K562 (cell line): ENCODE results near the gene NAGPA. TPM values are rescaled to one million over a fixed set of nuclear protein-coding genes. Genes with fewer than 3 reads are reported as not detected.

Source experiments
- ATAC-seq: fragments of 200-7000 bp; cut with Tn5 transposase; 3 replicates; pipeline ENCODE4 v1.9.1; 2020; ENCODE audit warnings: moderate library complexity
- BruUV-seq: library from RNA; stranded (reverse); fragments of 400-500 nt; replicated peaks from 2 replicates; lab custom pipeline; 2021; lab: Mats Ljungman, UMichigan
- CTCF ChIA-PET: fragments of 300-600 bp; formaldehyde crosslinking; extraction: SDS; loops from one replicate; lab custom pipeline; 2021; ENCODE audit warnings: low intra/inter-chr PET ratio; lab: Yijun Ruan, JAX
- POLR2A ChIA-PET: fragments of 300-600, 350-650 bp; sonication (Branson Sonifier 250); formaldehyde crosslinking; extraction: SDS; loops from one replicate; lab custom pipeline; 2021; ENCODE audit warnings: antibody characterized with exemption, inconsistent platforms; lab: Yijun Ruan, JAX
- DNase-seq, 4 experiments: peaks; one replicate each; pipeline versions ENCODE4 v3.0.0 to v3.0.0-alpha.2; 2011 to 2018; ENCODE audit warnings: low spot score in 3 of 4, mixed read lengths in 3 of 4; ENCODE audit errors: extremely low read depth in 1 of 4
- FAIRE-seq: peaks from 2 replicates; lab custom pipeline; 2011; peaks lifted over from hg19 to GRCh38; lab: Jason Lieb, UNC
- H2AFZ ChIP-seq: 2 replicates; pipeline ENCODE4 v1.6.0; 2011; ENCODE audit warnings: low read depth, low read length, control low read depth, inconsistent platforms
- H3K27ac ChIP-seq: fragments of 200-600 bp; 3 replicates; pipeline ENCODE4 v1.8.0; 2011; ENCODE audit warnings: low read depth, mild to moderate bottlenecking, control low read depth, inconsistent platforms, low read length, moderate library complexity, mixed read lengths; ENCODE audit errors: extremely low read depth
- H3K27me3 ChIP-seq, 2 experiments: fragments of 300-600 bp in 1 of 2; 2 replicates in 1 of 2; 3 replicates in 1 of 2; pipeline versions ENCODE4 v1.6.0 to v1.8.0; 2011; ENCODE audit warnings: inconsistent platforms in 2 of 2, low read length in 2 of 2, mild to moderate bottlenecking in 1 of 2, mixed read lengths in 1 of 2, moderate library complexity in 1 of 2; ENCODE audit not compliant: control insufficient read depth in 2 of 2, insufficient read depth in 2 of 2
- H3K36me3 ChIP-seq: fragments of 300-600 bp; 3 replicates; pipeline ENCODE4 v1.8.0; 2011; ENCODE audit warnings: mild to moderate bottlenecking, low read length, inconsistent platforms; ENCODE audit not compliant: control insufficient read depth, insufficient read depth
- H3K4me1 ChIP-seq, 2 experiments: fragments of 200-600 bp in 1 of 2; replicated peaks in 1 of 2; 2 replicates in 1 of 2; 3 replicates in 1 of 2; pipeline versions ENCODE4 v1.5.1 to v1.8.0; 2011; ENCODE audit warnings: inconsistent platforms in 2 of 2, low read length in 2 of 2, mild to moderate bottlenecking in 1 of 2, mixed read lengths in 1 of 2, moderate library complexity in 1 of 2; ENCODE audit not compliant: control insufficient read depth in 2 of 2, insufficient read depth in 2 of 2
- H3K4me2 ChIP-seq: 2 replicates; pipeline ENCODE4 v1.6.1; 2011; ENCODE audit warnings: low read length, control low read depth, inconsistent platforms, mixed read lengths; ENCODE audit not compliant: insufficient read depth
- H3K4me3 ChIP-seq: fragments of 200-600 bp; sonication (generic), shearing (Covaris generic); 2 replicates; pipeline ENCODE4 v1.5.1; 2016; ENCODE audit warnings: control low read depth, inconsistent platforms
- H3K79me2 ChIP-seq: fragments of 200-600 bp; 3 replicates; pipeline ENCODE4 v1.8.0; 2011; ENCODE audit warnings: low read length, inconsistent platforms; ENCODE audit not compliant: control insufficient read depth, insufficient read depth
- H3K9ac ChIP-seq, 2 experiments: 2 replicates each; pipeline versions ENCODE4 v1.6.0 to v1.6.1; 2011; ENCODE audit warnings: low read depth in 2 of 2, low read length in 2 of 2, control low read depth in 1 of 2, inconsistent platforms in 1 of 2, mild to moderate bottlenecking in 1 of 2, mixed read lengths in 1 of 2; ENCODE audit not compliant: insufficient read depth in 1 of 2
- H3K9me1 ChIP-seq: one replicate; pipeline ENCODE4 v1.6.0; 2011; ENCODE audit warnings: inconsistent platforms, mild to moderate bottlenecking, low read length, moderate library complexity; ENCODE audit not compliant: control insufficient read depth, insufficient read depth
- H3K9me3 ChIP-seq: replicated peaks from 2 replicates; pipeline ENCODE4 v1.5.1; 2011; ENCODE audit warnings: low read depth, low read length, inconsistent platforms; ENCODE audit not compliant: control insufficient read depth, insufficient read depth
- H4K20me1 ChIP-seq: replicated peaks from 2 replicates; pipeline ENCODE4 v1.6.1; 2011; ENCODE audit warnings: low read length, inconsistent platforms, mixed read lengths; ENCODE audit not compliant: control insufficient read depth, insufficient read depth
- NR2F6 ChIP-seq: fragments of 450-650 bp; formaldehyde crosslinking; IDR thresholded peaks from 2 replicates; pipeline ENCODE4 v1.4.0; 2020; ENCODE audit warnings: mild to moderate bottlenecking
- RBM25 ChIP-seq: fragments of 200-400 bp; formaldehyde crosslinking; IDR thresholded peaks from 2 replicates; pipeline ENCODE4 v1.6.1; 2018; ENCODE audit warnings: low read length, low read depth, moderate library complexity; ENCODE audit not compliant: severe bottlenecking
- ZC3H4 ChIP-seq: sonication (generic); formaldehyde crosslinking; IDR thresholded peaks from 2 replicates; pipeline ENCODE4 v1.9.0; 2021; ENCODE audit warnings: missing genetic modification reagents, borderline replicate concordance
- ZFP36 ChIP-seq: fragments of 150-350 bp; IDR thresholded peaks from 2 replicates; pipeline ENCODE4 v1.6.1; 2018; ENCODE audit warnings: low read length, low read depth; ENCODE audit not compliant: partially characterized antibody
- ZNF143 ChIP-seq: sonication (generic); formaldehyde crosslinking; IDR thresholded peaks from 2 replicates; pipeline ENCODE4 v1.9.0; 2022; ENCODE audit warnings: mild to moderate bottlenecking, missing genetic modification reagents
- ZNF717 ChIP-seq: fragments of 250-450 bp; sonication (Bioruptor Pico); IDR thresholded peaks from 2 replicates; pipeline ENCODE4 v1.5.0; 2021
- WGBS: fragments of 100-300 bp; shearing (Covaris generic); methylation state at CpG from one replicate; pipeline ENCODE4 v1.1.6; 2016; ENCODE audit warnings: low coverage, mixed read lengths; ENCODE audit not compliant: insufficient coverage; ENCODE audit errors: missing lambda C conversion rate; 5-methylcytosine and 5-hydroxymethylcytosine counted together
- in situ Hi-C: fragments of 300-500 bp; cut with MboI; formaldehyde crosslinking; loops from 4 replicates; pipeline ENCODE4 v1.15.0; 2018; ENCODE audit warnings: inconsistent platforms, mixed read lengths
- intact Hi-C: fragments of 100-400 bp; cut with micrococcal nuclease; formaldehyde crosslinking; loops from 2 replicates; pipeline ENCODE4 v1.14.2; 2022
- polyA plus RNA-seq, 8 experiments: library from polyadenylated mRNA; depleted of rRNA in 4 of 8; stranded (reverse) in 5 of 8; unstranded in 3 of 8; fragments of >200 nt; fragmentation: Nextera tagmentation in 2 of 8; fragmentation: Illumina TruSeq in 1 of 8; extraction: Ambion mirVana in 2 of 8; extraction: Trizol in 1 of 8; gene quantifications; 2 replicates each; pipeline versions ENCODE4 v1.2.1 to v1.2.3, GENCODE V29; 2011 to 2014; ENCODE audit warnings: inconsistent platforms in 1 of 8, missing spikeins in 1 of 8
- total RNA-seq, 7 experiments: library from RNA; depleted of rRNA in 6 of 7; stranded (reverse); fragments of >200 nt in 6 of 7; fragmentation: Illumina TruSeq in 2 of 7; extraction: Trizol in 2 of 7; gene quantifications; 2 replicates each; pipeline versions ENCODE4 v1.2.1 to v1.2.3, GENCODE V29; 2011 to 2021; ENCODE audit warnings: low replicate concordance in 1 of 7
- TF ChIP-seq, protein P1 (sequence below): fragments of 250-450 bp; sonication (Bioruptor Pico); IDR thresholded peaks from 2 replicates; pipeline ENCODE4 v1.8.0; 2022; ENCODE audit warnings: inconsistent platforms, mild to moderate bottlenecking, moderate library complexity, borderline replicate concordance
- TF ChIP-seq, protein P2 (sequence below): sonication (generic); formaldehyde crosslinking; IDR thresholded peaks from 2 replicates; pipeline ENCODE4 v1.8.1; 2023; ENCODE audit warnings: mild to moderate bottlenecking, missing genetic modification reagents
- TF ChIP-seq, protein P3 (sequence below): sonication (generic); formaldehyde crosslinking; IDR thresholded peaks from 2 replicates; pipeline ENCODE4 v1.5.0; 2020; ENCODE audit warnings: missing genetic modification reagents

Gene NAGPA
- total and polyA plus RNA-seq, 9 of the 15 experiments (the other 6 are each of a cell fraction or from before 2014, with no cell fraction given) = 0.15 to 12.7 (median 4.6) TPM

DNA sequence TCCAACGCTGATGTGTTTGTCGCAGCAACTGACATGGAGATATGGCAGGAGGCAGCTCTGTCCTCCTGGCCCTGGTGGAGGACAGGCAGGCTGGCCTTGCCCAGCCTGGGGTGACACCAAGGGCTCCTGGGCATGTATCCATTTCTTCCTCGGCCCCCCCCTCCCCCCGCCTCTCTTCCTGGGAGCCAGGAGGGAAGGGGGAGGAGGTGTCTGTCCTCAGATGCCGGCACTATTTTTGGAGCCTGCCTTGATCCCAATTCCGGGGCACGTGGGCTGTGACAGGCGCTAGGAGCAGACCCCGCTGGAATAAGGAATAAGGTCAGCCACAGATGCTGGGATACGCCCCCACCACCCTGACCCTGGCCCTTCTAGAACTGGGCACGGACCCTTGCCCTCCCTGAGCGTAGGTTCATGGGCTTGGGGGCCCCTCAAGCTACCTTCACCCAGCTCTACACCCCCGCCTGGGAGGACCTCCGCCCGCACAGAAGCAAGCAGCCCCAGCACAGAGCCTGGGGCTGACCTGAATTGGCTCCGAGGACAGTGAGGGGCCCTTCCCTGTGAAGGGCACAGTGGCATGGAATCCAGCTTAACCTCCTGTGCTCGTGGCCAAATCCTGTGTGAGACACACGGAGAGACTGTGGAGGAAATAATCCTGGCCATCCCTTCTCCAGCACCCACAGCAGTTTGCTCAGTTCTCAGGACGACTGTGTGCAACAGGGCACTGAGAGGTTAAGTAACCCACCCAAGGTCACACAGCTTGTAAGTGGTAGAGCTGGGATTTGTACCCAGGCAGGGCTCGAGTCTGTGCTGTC, 51.5 kb downstream of the NAGPA start:
- no peak for FAIRE-seq
- H2AFZ ChIP-seq = no peak overlapping the region

More for the DNA sequence above, 51.5 kb downstream of the NAGPA start:
- no peak for DNase-seq
- in situ Hi-C loops (no loop called here), intact Hi-C loops (no loop called here)
- 6% methylated on average over 13 of the region's 20 CpGs for WGBS
- POLR2A ChIA-PET = interaction anchor here (1.2 kb wide), 1 partner anchor 11 kb away, joined by 3 read pairs; no protein-coding TSS in a partner anchor
- no peaks in the 10 kb centered on the region for H3K9me3 ChIP-seq
- no peak overlapping the region for H3K4me2 ChIP-seq
- no peaks in the 10 kb centered on the region for H3K36me3 ChIP-seq
- no peaks in the 10 kb centered on the region for H3K79me2 ChIP-seq
- H4K20me1 ChIP-seq = 0 out of 2 replicates have a peak, but pooled peaks cover 7% of the 10 kb centered on the region
- peak overlapping the region in 1 of 2 experiments; percentile 12; a peak in 1 of 4 replicates for H3K9ac ChIP-seq
- no TSS peak for BruUV-seq
- no peak overlapping the region for H3K27ac ChIP-seq
- TF ChIP-seq NR2F6 (CRISPR knock-in tag) (no peak), RBM25 (peak; percentile 47), ZNF717 (CRISPR knock-in tag) (no peak), ZNF143 (CRISPR knock-in tag) (no peak), ZC3H4 (CRISPR knock-in tag) (no peak), ZFP36 (peak; percentile 69)
- TF ChIP-seq, protein P1, sequence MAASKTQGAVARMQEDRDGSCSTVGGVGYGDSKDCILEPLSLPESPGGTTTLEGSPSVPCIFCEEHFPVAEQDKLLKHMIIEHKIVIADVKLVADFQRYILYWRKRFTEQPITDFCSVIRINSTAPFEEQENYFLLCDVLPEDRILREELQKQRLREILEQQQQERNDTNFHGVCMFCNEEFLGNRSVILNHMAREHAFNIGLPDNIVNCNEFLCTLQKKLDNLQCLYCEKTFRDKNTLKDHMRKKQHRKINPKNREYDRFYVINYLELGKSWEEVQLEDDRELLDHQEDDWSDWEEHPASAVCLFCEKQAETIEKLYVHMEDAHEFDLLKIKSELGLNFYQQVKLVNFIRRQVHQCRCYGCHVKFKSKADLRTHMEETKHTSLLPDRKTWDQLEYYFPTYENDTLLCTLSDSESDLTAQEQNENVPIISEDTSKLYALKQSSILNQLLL (CRISPR knock-in tag) = no peak
- TF ChIP-seq, protein P2, sequence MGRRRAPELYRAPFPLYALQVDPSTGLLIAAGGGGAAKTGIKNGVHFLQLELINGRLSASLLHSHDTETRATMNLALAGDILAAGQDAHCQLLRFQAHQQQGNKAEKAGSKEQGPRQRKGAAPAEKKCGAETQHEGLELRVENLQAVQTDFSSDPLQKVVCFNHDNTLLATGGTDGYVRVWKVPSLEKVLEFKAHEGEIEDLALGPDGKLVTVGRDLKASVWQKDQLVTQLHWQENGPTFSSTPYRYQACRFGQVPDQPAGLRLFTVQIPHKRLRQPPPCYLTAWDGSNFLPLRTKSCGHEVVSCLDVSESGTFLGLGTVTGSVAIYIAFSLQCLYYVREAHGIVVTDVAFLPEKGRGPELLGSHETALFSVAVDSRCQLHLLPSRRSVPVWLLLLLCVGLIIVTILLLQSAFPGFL (CRISPR knock-in tag) = no peak
- TF ChIP-seq, protein P3, sequence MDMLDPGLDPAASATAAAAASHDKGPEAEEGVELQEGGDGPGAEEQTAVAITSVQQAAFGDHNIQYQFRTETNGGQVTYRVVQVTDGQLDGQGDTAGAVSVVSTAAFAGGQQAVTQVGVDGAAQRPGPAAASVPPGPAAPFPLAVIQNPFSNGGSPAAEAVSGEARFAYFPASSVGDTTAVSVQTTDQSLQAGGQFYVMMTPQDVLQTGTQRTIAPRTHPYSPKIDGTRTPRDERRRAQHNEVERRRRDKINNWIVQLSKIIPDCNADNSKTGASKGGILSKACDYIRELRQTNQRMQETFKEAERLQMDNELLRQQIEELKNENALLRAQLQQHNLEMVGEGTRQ (CRISPR knock-in tag) = 0 out of 2 replicates have a peak, but pooled peaks have one; percentile 10
- H3K9me1 ChIP-seq = no peaks in the 10 kb centered on the region
- H3K27me3 ChIP-seq = peaks cover 13 to 28% of the 10 kb centered on the region in 2 experiments; a peak in 3 of 5 replicates
- peaks cover 6 to 8% of the 10 kb centered on the region in 2 experiments; a peak in 4 of 5 replicates for H3K4me1 ChIP-seq
- CTCF ChIA-PET = no interaction called here
- ATAC-seq = no peak; the same call in 1 of the 3 replicates
- H3K4me3 ChIP-seq = no peak overlapping the region
